WTC11 (cell line): ENCODE measurements around the gene SGCD. TPM values are rescaled to one million over a fixed set of nuclear protein-coding genes. Genes with fewer than 3 reads are reported as not detected.

Experiments
- ATAC-seq: fragments of 200-7000 bp; cut with Tn5 transposase; 2 replicates; pipeline ENCODE4 v1.10.0; 2021; ENCODE audit warnings: mild to moderate bottlenecking, moderate library complexity
- CTCF ChIA-PET: fragments of 300-600 bp; sonication (Branson Sonifier 250); formaldehyde crosslinking; loops from one replicate; lab custom pipeline; 2021; ENCODE audit warnings: antibody characterized with exemption; lab: Charles Lee
- POLR2A ChIA-PET: fragments of 350-600 bp; sonication (Branson Sonifier 250); formaldehyde crosslinking; loops from one replicate; lab custom pipeline; 2021; ENCODE audit warnings: antibody characterized with exemption; lab: Charles Lee
- DNase-seq: peaks from one replicate; pipeline ENCODE4 v3.0.0; 2021; ENCODE audit warnings: low spot score
- H3K27ac Mint-ChIP-seq: 2 replicates; pipeline ENCODE4 v1.8.0; 2021; ENCODE audit warnings: mixed read lengths
- H3K27me3 Mint-ChIP-seq: 2 replicates; pipeline ENCODE4 v1.8.0; 2021; ENCODE audit warnings: low read depth, mild to moderate bottlenecking, moderate library complexity, mixed read lengths
- H3K36me3 Mint-ChIP-seq: 2 replicates; pipeline ENCODE4 v1.8.0; 2021; ENCODE audit warnings: mixed read lengths
- H3K4me1 Mint-ChIP-seq: 2 replicates; pipeline ENCODE4 v1.8.0; 2022; ENCODE audit warnings: mixed read lengths
- H3K4me3 Mint-ChIP-seq: 2 replicates; pipeline ENCODE4 v1.8.0; 2021; ENCODE audit warnings: mild to moderate bottlenecking, moderate library complexity, mixed read lengths
- H3K9me3 Mint-ChIP-seq: 2 replicates; pipeline ENCODE4 v1.8.0; 2021; ENCODE audit warnings: mixed read lengths
- CBFB ChIP-seq: sonication (generic); formaldehyde crosslinking; IDR thresholded peaks from 2 replicates; pipeline ENCODE4 v1.8.1; 2022; ENCODE audit warnings: mild to moderate bottlenecking, low read depth, missing genetic modification reagents
- CREB1 ChIP-seq: sonication (generic); formaldehyde crosslinking; IDR thresholded peaks from 2 replicates; pipeline ENCODE4 v1.8.0; 2023; ENCODE audit warnings: mild to moderate bottlenecking, missing genetic modification reagents
- ELF4 ChIP-seq: sonication (generic); formaldehyde crosslinking; IDR thresholded peaks from 2 replicates; pipeline ENCODE4 v1.8.1; 2022; ENCODE audit warnings: low read depth, mild to moderate bottlenecking, moderate library complexity, missing genetic modification reagents
- EMX1 ChIP-seq: fragments of 250-450 bp; sonication (Bioruptor Pico); IDR thresholded peaks from 2 replicates; pipeline ENCODE4 v1.8.0; 2021; ENCODE audit warnings: mild to moderate bottlenecking
- GTF2I ChIP-seq: fragments of 250-450 bp; sonication (Bioruptor Pico); conservative IDR thresholded peaks from 2 replicates; pipeline ENCODE4 v1.4.0; 2021; ENCODE audit warnings: mild to moderate bottlenecking
- MYBL2 ChIP-seq: sonication (generic); formaldehyde crosslinking; IDR thresholded peaks from 2 replicates; pipeline ENCODE4 v1.8.1; 2023; ENCODE audit warnings: mild to moderate bottlenecking, moderate library complexity, missing genetic modification reagents
- NFE2L1 ChIP-seq: sonication (generic); formaldehyde crosslinking; IDR thresholded peaks from 2 replicates; pipeline ENCODE4 v1.8.1; 2023; ENCODE audit warnings: missing genetic modification reagents
- NFYB ChIP-seq: sonication (generic); formaldehyde crosslinking; conservative IDR thresholded peaks from 2 replicates; pipeline ENCODE4 v1.8.0; 2022; ENCODE audit warnings: low read depth, missing genetic modification reagents
- NR1H2 ChIP-seq: sonication (generic); formaldehyde crosslinking; IDR thresholded peaks from 2 replicates; pipeline ENCODE4 v1.9.0; 2021; ENCODE audit warnings: mild to moderate bottlenecking, moderate library complexity, missing genetic modification reagents
- NR2C2 ChIP-seq: sonication (generic); formaldehyde crosslinking; IDR thresholded peaks from 2 replicates; pipeline ENCODE4 v1.8.0; 2022; ENCODE audit warnings: mild to moderate bottlenecking, missing genetic modification reagents
- OVOL2 ChIP-seq: fragments of 250-450 bp; sonication (Bioruptor Pico); IDR thresholded peaks from 2 replicates; pipeline ENCODE4 v1.9.0; 2021; ENCODE audit warnings: mild to moderate bottlenecking, borderline replicate concordance
- RELA ChIP-seq: sonication (generic); formaldehyde crosslinking; IDR thresholded peaks from 2 replicates; pipeline ENCODE4 v1.8.1; 2022; ENCODE audit warnings: missing genetic modification reagents, mild to moderate bottlenecking, borderline replicate concordance
- SMAD4 ChIP-seq: sonication (generic); formaldehyde crosslinking; IDR thresholded peaks from 2 replicates; pipeline ENCODE4 v1.8.0; 2022; ENCODE audit warnings: mild to moderate bottlenecking, missing genetic modification reagents
- TCF7 ChIP-seq: sonication (generic); formaldehyde crosslinking; IDR thresholded peaks from 2 replicates; pipeline ENCODE4 v1.8.0; 2022; ENCODE audit warnings: mild to moderate bottlenecking, low read depth, missing genetic modification reagents, moderate library complexity
- ZNF138 ChIP-seq: sonication (generic); formaldehyde crosslinking; conservative IDR thresholded peaks from 2 replicates; pipeline ENCODE4 v1.8.1; 2022; ENCODE audit warnings: mild to moderate bottlenecking, moderate library complexity, missing genetic modification reagents
- ZNF317 ChIP-seq: sonication (generic); formaldehyde crosslinking; IDR thresholded peaks from 2 replicates; pipeline ENCODE4 v1.8.1; 2023; ENCODE audit warnings: low read depth, mild to moderate bottlenecking, moderate library complexity, missing genetic modification reagents, borderline replicate concordance
- ZNF396 ChIP-seq: fragments of 250-450 bp; sonication (Bioruptor Pico); IDR thresholded peaks from 2 replicates; pipeline ENCODE4 v1.8.0; 2021; ENCODE audit warnings: mild to moderate bottlenecking, moderate library complexity, borderline replicate concordance
- total RNA-seq: library from RNA; stranded (reverse); gene quantifications from 3 replicates; pipeline ENCODE4 v1.2.3, GENCODE V29; 2021
- TF ChIP-seq, protein P1 (sequence below): sonication (generic); formaldehyde crosslinking; IDR thresholded peaks from 2 replicates; pipeline ENCODE4 v1.8.1; 2022; ENCODE audit warnings: low read depth, missing genetic modification reagents, borderline replicate concordance
- TF ChIP-seq, protein P2 (sequence below): sonication (generic); formaldehyde crosslinking; IDR thresholded peaks from 2 replicates; pipeline ENCODE4 v1.8.1; 2023; ENCODE audit warnings: mild to moderate bottlenecking, missing genetic modification reagents
- TF ChIP-seq, protein P3 (sequence below): sonication (generic); formaldehyde crosslinking; IDR thresholded peaks from 2 replicates; pipeline ENCODE4 v1.8.1; 2022; ENCODE audit warnings: missing genetic modification reagents, borderline replicate concordance
- TF ChIP-seq, protein P4 (sequence below): fragments of 250-450 bp; sonication (Bioruptor Pico); IDR thresholded peaks from 2 replicates; pipeline ENCODE4 v1.9.0; 2021; ENCODE audit warnings: mild to moderate bottlenecking
- TF ChIP-seq, protein P5 (sequence below): sonication (generic); formaldehyde crosslinking; conservative IDR thresholded peaks from 2 replicates; pipeline ENCODE4 v1.8.1; 2022; ENCODE audit warnings: mild to moderate bottlenecking, missing genetic modification reagents
- TF ChIP-seq, protein P6 (sequence below): sonication (generic); formaldehyde crosslinking; IDR thresholded peaks from 2 replicates; pipeline ENCODE4 v1.8.1; 2022; ENCODE audit warnings: low read depth, mild to moderate bottlenecking, moderate library complexity, missing genetic modification reagents, borderline replicate concordance
- TF ChIP-seq, protein P7 (sequence below): sonication (generic); formaldehyde crosslinking; IDR thresholded peaks from 2 replicates; pipeline ENCODE4 v1.8.0; 2023; ENCODE audit warnings: missing genetic modification reagents

Gene SGCD
- total RNA-seq, 1 experiment from 2014 or later, result 0.33 TPM

DNA sequence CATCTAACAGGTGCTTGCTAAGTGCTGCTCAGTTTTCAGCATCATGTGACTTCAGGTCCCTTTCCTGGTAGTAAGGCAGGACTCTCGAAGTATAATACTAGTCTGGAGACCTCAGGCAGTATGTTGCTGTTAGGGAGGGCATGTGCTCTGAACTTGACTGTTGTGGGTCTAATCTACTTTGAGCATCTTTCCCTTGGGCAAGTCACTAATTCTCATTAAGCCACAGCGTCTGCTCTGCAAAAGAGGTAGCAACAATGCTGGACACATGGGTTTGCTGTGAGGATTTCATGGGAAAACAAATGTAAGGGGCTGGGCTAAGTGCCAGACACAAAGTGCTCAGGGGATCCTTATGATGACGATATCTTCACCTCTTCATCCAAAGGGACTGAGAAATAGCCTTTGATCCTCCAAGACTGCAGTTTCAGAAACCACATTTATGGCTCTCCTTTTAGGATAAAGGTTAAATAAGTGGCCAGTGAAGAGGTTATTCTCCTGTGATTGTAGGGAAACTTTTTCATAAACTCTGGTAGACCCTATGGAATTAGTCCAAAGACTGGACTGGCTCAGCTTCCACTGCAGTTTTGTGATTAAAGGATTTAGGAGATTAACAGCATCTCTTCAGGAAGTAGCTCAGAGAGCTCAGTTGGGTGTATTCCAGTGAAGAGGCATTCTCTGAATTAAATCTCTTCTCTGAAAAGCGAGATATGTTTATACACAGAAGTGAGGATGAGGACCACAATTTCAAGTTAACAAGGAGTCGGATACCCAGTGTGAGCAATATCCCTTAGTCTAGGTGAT is 216.6 kb downstream of the SGCD start (continued):
- TF ChIP-seq, protein P1, sequence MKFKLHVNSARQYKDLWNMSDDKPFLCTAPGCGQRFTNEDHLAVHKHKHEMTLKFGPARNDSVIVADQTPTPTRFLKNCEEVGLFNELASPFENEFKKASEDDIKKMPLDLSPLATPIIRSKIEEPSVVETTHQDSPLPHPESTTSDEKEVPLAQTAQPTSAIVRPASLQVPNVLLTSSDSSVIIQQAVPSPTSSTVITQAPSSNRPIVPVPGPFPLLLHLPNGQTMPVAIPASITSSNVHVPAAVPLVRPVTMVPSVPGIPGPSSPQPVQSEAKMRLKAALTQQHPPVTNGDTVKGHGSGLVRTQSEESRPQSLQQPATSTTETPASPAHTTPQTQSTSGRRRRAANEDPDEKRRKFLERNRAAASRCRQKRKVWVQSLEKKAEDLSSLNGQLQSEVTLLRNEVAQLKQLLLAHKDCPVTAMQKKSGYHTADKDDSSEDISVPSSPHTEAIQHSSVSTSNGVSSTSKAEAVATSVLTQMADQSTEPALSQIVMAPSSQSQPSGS (CRISPR knock-in tag), result no peak
- TF ChIP-seq RELA (CRISPR knock-in tag), result no peak
- TF ChIP-seq, protein P2, sequence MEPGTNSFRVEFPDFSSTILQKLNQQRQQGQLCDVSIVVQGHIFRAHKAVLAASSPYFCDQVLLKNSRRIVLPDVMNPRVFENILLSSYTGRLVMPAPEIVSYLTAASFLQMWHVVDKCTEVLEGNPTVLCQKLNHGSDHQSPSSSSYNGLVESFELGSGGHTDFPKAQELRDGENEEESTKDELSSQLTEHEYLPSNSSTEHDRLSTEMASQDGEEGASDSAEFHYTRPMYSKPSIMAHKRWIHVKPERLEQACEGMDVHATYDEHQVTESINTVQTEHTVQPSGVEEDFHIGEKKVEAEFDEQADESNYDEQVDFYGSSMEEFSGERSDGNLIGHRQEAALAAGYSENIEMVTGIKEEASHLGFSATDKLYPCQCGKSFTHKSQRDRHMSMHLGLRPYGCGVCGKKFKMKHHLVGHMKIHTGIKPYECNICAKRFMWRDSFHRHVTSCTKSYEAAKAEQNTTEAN, result no peak

DNA sequence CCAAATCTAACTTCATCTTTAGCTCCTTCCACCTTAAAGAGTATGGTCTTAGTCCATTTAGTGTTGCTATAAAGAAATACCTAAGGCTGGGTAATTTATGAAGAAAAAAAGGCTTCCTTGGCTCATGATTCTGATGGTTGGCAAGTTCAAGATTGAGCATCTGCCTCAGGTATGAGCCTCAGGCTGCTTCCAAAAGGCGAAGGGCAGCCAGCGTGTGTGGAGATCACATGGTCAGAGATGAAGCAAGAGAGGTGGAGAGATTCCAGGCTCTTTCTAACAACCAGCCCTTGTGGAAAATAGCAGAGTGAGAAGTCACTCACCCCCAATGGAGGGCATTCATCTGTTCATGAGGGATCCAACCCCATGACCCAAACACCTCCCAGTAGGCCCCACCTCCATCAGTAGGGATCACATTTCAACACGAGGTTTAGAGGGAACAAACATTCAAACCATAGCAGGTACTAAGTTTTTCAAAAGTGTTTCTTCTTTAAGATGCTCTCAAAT is 225.9 kb downstream of the SGCD start:
- TF ChIP-seq ZNF138 (CRISPR knock-in tag) (no peak), ZNF317 (no peak), NR1H2 (CRISPR knock-in tag) (no peak), NFE2L1 (CRISPR knock-in tag) (no peak)
- TF ChIP-seq, protein P3, sequence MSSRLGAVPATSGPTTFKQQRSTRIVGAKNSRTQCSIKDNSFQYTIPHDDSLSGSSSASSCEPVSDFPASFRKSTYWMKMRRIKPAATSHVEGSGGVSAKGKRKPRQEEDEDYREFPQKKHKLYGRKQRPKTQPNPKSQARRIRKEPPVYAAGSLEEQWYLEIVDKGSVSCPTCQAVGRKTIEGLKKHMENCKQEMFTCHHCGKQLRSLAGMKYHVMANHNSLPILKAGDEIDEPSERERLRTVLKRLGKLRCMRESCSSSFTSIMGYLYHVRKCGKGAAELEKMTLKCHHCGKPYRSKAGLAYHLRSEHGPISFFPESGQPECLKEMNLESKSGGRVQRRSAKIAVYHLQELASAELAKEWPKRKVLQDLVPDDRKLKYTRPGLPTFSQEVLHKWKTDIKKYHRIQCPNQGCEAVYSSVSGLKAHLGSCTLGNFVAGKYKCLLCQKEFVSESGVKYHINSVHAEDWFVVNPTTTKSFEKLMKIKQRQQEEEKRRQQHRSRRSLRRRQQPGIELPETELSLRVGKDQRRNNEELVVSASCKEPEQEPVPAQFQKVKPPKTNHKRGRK (CRISPR knock-in tag), result no peak
- ATAC-seq (no peak), DNase-seq (no peak)
- H3K4me3 Mint-ChIP-seq, result no peak overlapping the region
- no peak overlapping the region for H3K27ac Mint-ChIP-seq
- CTCF ChIA-PET, result interaction anchor here (0.6 kb wide), 1 partner anchor 338 kb away, joined by 6 read pairs; no protein-coding TSS in a partner anchor
- H3K27me3 Mint-ChIP-seq, result no peaks in the 10 kb centered on the region
- H3K4me1 Mint-ChIP-seq, result no peaks in the 10 kb centered on the region
- H3K36me3 Mint-ChIP-seq, result no peaks in the 10 kb centered on the region
- POLR2A ChIA-PET, result no interaction called here
- peaks cover 7% of the 10 kb centered on the region for H3K9me3 Mint-ChIP-seq

DNA sequence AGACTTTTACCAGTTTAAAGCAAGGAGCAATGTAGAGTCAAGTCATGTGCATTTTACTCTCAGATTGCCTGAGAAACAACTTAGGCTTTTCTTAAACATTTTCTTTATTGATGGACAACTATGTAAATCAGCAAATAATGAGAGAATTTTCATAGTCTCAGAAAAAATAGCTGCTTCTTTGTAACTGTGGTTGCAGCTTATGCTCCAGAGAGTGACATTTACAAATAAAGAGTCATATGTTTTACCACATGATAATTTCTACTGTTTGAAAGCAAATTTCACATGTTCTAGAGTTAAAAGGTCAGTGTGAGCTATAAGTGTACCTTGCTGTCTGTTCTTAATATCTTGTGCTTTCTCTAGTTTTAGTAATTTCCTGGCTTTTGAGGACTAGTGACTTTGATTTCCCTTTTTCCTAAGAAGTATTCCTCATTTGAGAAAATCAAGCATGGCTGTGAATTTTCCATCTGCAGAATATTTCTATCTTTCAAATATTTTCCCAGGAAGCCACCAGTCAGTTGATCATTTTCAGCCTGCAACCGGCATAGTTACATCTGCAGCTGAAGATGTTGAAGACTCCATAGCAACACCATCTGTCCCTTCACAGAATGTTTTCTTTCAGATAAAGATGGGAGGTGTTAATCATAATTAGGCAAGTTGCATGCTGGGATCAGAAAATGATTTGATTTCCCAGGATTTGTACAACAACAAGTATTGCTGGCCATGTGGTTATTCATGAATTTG is 229.9 kb downstream of the SGCD start:
- DNase-seq (no peak), ATAC-seq (no peak)
- ChIA-PET CTCF (no interaction called here), POLR2A (no interaction called here)
- no peaks in the 10 kb centered on the region for H3K27me3 Mint-ChIP-seq
- H3K9me3 Mint-ChIP-seq, result peaks cover 7% of the 10 kb centered on the region
- no peak overlapping the region for H3K27ac Mint-ChIP-seq
- no peak overlapping the region for H3K4me3 Mint-ChIP-seq
- H3K4me1 Mint-ChIP-seq, result peaks cover 2% of the 10 kb centered on the region; the same call in 1 of the 2 replicates
- H3K36me3 Mint-ChIP-seq, result no peaks in the 10 kb centered on the region
- TF ChIP-seq NFE2L1 (CRISPR knock-in tag), result no peak
- no peak for TF ChIP-seq TCF7
- TF ChIP-seq NR2C2 (CRISPR knock-in tag), result no peak
- TF ChIP-seq ELF4 (CRISPR knock-in tag), result no peak
- TF ChIP-seq, protein P4, sequence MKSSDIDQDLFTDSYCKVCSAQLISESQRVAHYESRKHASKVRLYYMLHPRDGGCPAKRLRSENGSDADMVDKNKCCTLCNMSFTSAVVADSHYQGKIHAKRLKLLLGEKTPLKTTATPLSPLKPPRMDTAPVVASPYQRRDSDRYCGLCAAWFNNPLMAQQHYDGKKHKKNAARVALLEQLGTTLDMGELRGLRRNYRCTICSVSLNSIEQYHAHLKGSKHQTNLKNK (CRISPR knock-in tag), result no peak
- TF ChIP-seq GTF2I (CRISPR knock-in tag), result no peak
- TF ChIP-seq ZNF396 (CRISPR knock-in tag), result no peak
- no peak for TF ChIP-seq OVOL2 (CRISPR knock-in tag)
- no peak for TF ChIP-seq SMAD4
- TF ChIP-seq CREB1, result no peak
- TF ChIP-seq, protein P5, sequence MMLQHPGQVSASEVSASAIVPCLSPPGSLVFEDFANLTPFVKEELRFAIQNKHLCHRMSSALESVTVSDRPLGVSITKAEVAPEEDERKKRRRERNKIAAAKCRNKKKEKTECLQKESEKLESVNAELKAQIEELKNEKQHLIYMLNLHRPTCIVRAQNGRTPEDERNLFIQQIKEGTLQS (CRISPR knock-in tag), result no peak
- TF ChIP-seq, protein P6, sequence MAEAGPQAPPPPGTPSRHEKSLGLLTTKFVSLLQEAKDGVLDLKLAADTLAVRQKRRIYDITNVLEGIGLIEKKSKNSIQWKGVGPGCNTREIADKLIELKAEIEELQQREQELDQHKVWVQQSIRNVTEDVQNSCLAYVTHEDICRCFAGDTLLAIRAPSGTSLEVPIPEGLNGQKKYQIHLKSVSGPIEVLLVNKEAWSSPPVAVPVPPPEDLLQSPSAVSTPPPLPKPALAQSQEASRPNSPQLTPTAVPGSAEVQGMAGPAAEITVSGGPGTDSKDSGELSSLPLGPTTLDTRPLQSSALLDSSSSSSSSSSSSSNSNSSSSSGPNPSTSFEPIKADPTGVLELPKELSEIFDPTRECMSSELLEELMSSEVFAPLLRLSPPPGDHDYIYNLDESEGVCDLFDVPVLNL (CRISPR knock-in tag), result no peak
- TF ChIP-seq EMX1 (CRISPR knock-in tag), result no peak
- no peak for TF ChIP-seq NFYB (CRISPR knock-in tag)
- TF ChIP-seq, protein P7, sequence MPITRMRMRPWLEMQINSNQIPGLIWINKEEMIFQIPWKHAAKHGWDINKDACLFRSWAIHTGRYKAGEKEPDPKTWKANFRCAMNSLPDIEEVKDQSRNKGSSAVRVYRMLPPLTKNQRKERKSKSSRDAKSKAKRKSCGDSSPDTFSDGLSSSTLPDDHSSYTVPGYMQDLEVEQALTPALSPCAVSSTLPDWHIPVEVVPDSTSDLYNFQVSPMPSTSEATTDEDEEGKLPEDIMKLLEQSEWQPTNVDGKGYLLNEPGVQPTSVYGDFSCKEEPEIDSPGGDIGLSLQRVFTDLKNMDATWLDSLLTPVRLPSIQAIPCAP (CRISPR knock-in tag), result no peak
- TF ChIP-seq CBFB (CRISPR knock-in tag), result no peak
- TF ChIP-seq MYBL2 (CRISPR knock-in tag), result no peak
